Erythroblast (primary cell): ENCODE results near the gene LDLRAD4.
A peak's percentile ranks its signal among the peaks of the same experiment; 100 is the strongest.

Source experiments
- DNase-seq, 2 experiments: peaks; one replicate each; lab custom pipeline; 2025; lab: John Stamatoyannopoulos, UW
- GATA1 ChIP-seq: IDR thresholded peaks from 2 replicates; pipeline ENCODE4 v1.6.1; 2011; ENCODE audit warnings: low read depth, mild to moderate bottlenecking, control low read depth, low read length, moderate library complexity
- POLR2A ChIP-seq: IDR thresholded peaks from 2 replicates; pipeline ENCODE4 v1.6.1; 2011; ENCODE audit warnings: mild to moderate bottlenecking, low read length

The LDLRAD4 gene

GRCh38 chr18:13433125-13433524, 214.6 kb downstream of the LDLRAD4 start:
- no peak for DNase-seq

GRCh38 chr18:13433685-13434084, 215.1 kb downstream of the LDLRAD4 start:
- no peak for DNase-seq
- TF ChIP-seq POLR2A (no peak), GATA1 (no peak)

More at GRCh38 chr18:13433125-13433524, 214.6 kb downstream of the LDLRAD4 start:
- no peak for TF ChIP-seq POLR2A
- no peak for TF ChIP-seq GATA1

GRCh38 chr18:13434854-13435253, 216.3 kb downstream of the LDLRAD4 start:
- no peak for DNase-seq
- no peak for TF ChIP-seq GATA1
- TF ChIP-seq POLR2A = no peak

GRCh38 chr18:13435586-13436333, 217.2 kb downstream of the LDLRAD4 start:
- TF ChIP-seq POLR2A (no peak), GATA1 (no peak)
- DNase-seq = peak in 1 of 2 experiments; percentile 49

- TF ChIP-seq POLR2A (no peak), GATA1 (no peak)
- DNase-seq = no peak
These were observed 218.0 kb downstream of the LDLRAD4 start for GRCh38 chr18:13436576-13436975.

- TF ChIP-seq GATA1 (no peak), POLR2A (no peak)
- DNase-seq = no peak
These were observed 218.5 kb downstream of the LDLRAD4 start for GRCh38 chr18:13437034-13437433.

- DNase-seq = no peak
- TF ChIP-seq GATA1 (no peak), POLR2A (no peak)
These were observed 219.4 kb downstream of the LDLRAD4 start for GRCh38 chr18:13437796-13438506.

- TF ChIP-seq POLR2A (no peak), GATA1 (no peak)
- DNase-seq = no peak
These were observed 220.0 kb downstream of the LDLRAD4 start for GRCh38 chr18:13438507-13439056.

GRCh38 chr18:13439461-13439860, 220.9 kb downstream of the LDLRAD4 start:
- no peak for DNase-seq
- TF ChIP-seq GATA1 (no peak), POLR2A (no peak)

GRCh38 chr18:13440277-13441248, 222.0 kb downstream of the LDLRAD4 start:
- DNase-seq = no peak
- TF ChIP-seq GATA1 = no peak
- no peak for TF ChIP-seq POLR2A

GRCh38 chr18:13441736-13442135, 223.2 kb downstream of the LDLRAD4 start:
- DNase-seq = no peak
- no peak for TF ChIP-seq GATA1
- no peak for TF ChIP-seq POLR2A

- no peak for DNase-seq
- TF ChIP-seq POLR2A (no peak), GATA1 (no peak)
These were observed 223.9 kb downstream of the LDLRAD4 start for GRCh38 chr18:13442451-13442850.

- no peak for DNase-seq
- TF ChIP-seq POLR2A (no peak), GATA1 (no peak)
These were observed 225.0 kb downstream of the LDLRAD4 start for GRCh38 chr18:13443552-13443951.
